ENCODE measurements around the gene HPN. TPM values are rescaled to one million over a fixed set of nuclear protein-coding genes. Genes with fewer than 3 reads are reported as not detected.

Gene HPN
- total and polyA plus RNA-seq, 10 donors = 0.86 to 4.3 (median 2.2) TPM

DNA sequence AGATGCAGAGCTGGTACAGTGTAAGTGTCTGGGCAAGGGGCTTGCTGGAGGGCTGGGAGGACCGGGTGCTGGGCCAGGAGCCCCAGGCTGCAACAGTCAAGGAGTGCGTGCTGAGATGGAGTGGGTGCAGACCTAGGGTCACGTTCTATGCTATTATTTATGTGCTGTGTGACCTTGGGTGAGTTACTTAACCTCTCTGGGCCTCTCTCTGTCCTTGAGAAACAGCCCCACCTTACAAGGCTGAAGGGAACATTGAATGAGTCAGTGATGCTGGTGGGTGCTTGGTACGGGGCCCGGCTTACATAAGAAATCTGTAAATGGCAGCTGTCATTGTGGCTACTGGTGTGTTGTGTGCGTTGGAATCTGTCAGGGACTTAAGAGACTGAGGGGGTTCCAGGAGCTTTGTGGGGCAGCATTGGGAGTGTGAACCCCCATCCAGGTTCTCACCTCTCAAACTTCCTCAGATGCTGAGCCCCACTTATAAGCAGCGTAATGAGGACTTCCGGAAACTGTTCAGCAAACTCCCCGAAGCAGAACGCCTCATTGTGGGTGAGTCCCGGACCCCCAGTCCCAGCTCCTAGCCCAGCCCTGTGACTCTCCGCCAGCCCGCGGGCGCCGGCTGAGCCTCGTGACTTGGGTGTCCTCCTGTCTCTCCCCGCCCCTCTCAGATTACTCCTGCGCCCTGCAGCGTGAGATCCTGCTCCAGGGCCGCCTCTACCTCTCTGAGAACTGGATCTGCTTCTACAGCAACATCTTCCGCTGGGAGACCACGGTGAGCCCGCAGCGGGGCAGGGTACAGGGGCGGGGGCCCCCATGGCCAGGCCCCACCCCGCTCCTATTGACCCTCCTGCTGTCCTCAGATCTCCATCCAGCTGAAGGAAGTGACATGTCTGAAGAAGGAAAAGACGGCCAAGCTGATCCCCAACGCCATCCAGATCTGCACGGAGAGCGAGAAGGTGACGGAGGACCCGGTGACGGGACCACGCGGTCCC, 31.8 kb upstream of the HPN start:
- no peak for DNase-seq
- Histone ChIP-seq H3K4me3 (peak overlapping the region in 1 of 8 donors; percentile 8), H3K4me1 (peaks cover 25 to 100% (median 74%) of the 10 kb centered on the region in 6 donors), H3K9me3 (no peaks in the 10 kb centered on the region), H3K27ac (peak overlapping the region in 7 of 8 donors; percentile 32 to 99 (median 75)), H3K27me3 (replicated peaks in 1 of 7) (no peaks in the 10 kb centered on the region), H3K36me3 (peaks cover 0 to 93% (median 45%) of the 10 kb centered on the region in 6 donors)
- WGBS, 5 donors = 88 to 93% (median 89%) methylated on average over 36 of the region's 36 CpGs
- no peak for TF ChIP-seq POLR2A (IDR thresholded peaks at IDR 0.05)
- TF ChIP-seq, protein P1, sequence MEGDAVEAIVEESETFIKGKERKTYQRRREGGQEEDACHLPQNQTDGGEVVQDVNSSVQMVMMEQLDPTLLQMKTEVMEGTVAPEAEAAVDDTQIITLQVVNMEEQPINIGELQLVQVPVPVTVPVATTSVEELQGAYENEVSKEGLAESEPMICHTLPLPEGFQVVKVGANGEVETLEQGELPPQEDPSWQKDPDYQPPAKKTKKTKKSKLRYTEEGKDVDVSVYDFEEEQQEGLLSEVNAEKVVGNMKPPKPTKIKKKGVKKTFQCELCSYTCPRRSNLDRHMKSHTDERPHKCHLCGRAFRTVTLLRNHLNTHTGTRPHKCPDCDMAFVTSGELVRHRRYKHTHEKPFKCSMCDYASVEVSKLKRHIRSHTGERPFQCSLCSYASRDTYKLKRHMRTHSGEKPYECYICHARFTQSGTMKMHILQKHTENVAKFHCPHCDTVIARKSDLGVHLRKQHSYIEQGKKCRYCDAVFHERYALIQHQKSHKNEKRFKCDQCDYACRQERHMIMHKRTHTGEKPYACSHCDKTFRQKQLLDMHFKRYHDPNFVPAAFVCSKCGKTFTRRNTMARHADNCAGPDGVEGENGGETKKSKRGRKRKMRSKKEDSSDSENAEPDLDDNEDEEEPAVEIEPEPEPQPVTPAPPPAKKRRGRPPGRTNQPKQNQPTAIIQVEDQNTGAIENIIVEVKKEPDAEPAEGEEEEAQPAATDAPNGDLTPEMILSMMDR (IDR thresholded peaks at IDR 0.05 in 8 of 11, conservative IDR thresholded peaks at IDR 0.05 in 3 of 11) = no peak
- peak in 2 of 3 donors; percentile 11 to 59 for TF ChIP-seq POLR2AphosphoS5 (IDR thresholded peaks at IDR 0.05)
- intact Hi-C loops (cut with DNase I; ENCODE audit: low total_unique reads) = no loop called here

DNA sequence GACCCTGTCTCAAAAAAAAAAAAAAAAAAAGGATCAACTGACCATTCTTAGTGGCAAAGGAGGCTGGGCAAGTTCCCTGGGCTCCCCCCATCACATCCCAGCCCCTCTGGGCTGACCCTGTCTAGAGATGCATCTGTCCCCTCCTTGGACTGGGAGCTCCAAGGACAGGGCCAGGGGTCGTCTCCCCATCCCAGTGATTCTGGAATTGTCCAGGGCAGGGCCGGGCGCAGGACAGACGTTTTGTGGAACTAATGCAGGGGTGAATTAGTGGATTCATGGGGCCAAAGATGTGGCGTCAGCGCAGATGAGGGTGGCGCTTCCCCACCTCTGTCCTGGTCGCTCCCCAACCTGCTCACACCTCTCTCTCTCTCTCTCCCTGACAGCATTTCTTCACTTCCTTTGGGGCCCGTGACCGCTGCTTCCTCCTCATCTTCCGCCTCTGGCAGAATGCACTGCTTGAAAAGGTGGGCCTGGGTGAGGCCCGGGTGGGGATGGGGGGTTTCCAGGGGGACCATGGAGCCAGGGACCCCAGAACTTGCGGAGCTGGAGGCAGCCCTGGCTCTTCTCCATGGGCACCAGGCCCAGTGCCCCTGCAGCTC, 30.3 kb upstream of the HPN start:
- peaks cover 28 to 100% (median 81%) of the 10 kb centered on the region in 6 donors for H3K4me1 ChIP-seq
- H3K27ac ChIP-seq = peak overlapping the region; percentile 44 to 99 (median 73)
- intact Hi-C loops (cut with DNase I; ENCODE audit: low total_unique reads) = no loop called here
- peak overlapping the region in 1 of 8 donors; percentile 47 for H3K4me3 ChIP-seq
- no peaks in the 10 kb centered on the region for H3K27me3 ChIP-seq (replicated peaks in 1 of 7)
- peak; percentile 87 for DNase-seq
- peaks cover 3 to 93% (median 51%) of the 10 kb centered on the region in 6 donors for H3K36me3 ChIP-seq
- TF ChIP-seq POLR2A (IDR thresholded peaks at IDR 0.05) (no peak), POLR2AphosphoS5 (IDR thresholded peaks at IDR 0.05) (peak; percentile 54 to 82 (median 62))
- TF ChIP-seq, protein P1 (IDR thresholded peaks at IDR 0.05 in 8 of 11, conservative IDR thresholded peaks at IDR 0.05 in 3 of 11) = no peak
- 38 to 71% (median 58%) methylated on average over 13 of the region's 13 CpGs for WGBS, 5 donors
- H3K9me3 ChIP-seq = no peaks in the 10 kb centered on the region

DNA sequence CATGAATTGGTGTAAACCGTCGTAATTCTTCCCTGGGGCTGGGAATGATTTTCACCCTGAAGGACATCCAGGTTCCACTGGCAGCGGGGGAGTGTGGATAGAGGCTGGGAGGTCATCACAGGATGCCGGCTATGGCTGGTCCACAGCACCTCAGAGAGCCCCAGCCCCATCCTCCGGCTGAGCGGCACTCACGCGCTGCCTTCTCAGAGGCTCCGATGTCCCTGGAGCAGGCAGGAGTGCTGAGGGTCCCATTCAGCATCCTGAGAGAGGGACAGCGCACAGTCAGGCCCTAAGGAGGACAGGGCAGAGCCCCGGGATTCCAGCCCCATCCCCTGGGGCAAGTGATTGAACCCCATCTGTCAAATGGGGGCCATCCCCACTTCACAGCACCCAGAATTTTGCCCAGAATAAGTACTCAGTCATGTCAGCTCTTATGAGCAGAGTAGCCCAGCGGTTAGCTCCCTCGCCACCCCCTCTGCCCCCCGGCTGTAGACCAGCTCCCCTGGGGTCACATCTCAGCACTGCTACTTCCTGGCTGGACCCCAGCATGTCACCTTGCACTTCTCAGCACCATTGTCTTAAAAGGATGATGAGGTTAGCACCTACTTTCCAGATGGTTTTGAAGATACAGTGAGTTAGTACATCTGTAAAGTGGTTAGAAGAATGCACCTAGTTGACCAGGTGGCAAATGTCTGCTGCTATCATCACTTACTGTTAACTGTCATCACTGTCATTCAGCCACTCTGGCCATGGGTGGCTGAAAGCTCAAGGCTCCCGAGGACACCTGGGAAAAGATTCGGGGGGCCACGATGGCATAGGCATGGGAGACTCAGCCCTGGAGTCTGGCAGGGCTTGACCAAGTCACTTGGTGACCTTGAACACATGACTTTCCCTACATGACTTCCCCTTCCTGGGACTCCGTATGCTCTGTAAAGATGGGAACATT, 29.5 kb upstream of the HPN start:
- DNase-seq = no peak
- WGBS, 5 donors = 75 to 85% (median 80%) methylated on average over 9 to 18 of the region's 18 CpGs
- Histone ChIP-seq H3K27me3 (replicated peaks in 1 of 7) (no peaks in the 10 kb centered on the region), H3K4me1 (peaks cover 28 to 100% (median 80%) of the 10 kb centered on the region in 6 donors), H3K27ac (peak overlapping the region; percentile 44 to 99 (median 73)), H3K36me3 (peaks cover 3 to 93% (median 56%) of the 10 kb centered on the region in 6 donors), H3K9me3 (no peaks in the 10 kb centered on the region), H3K4me3 (peak overlapping the region in 1 of 8 donors; percentile 47)
- TF ChIP-seq POLR2A (IDR thresholded peaks at IDR 0.05) = no peak
- TF ChIP-seq POLR2AphosphoS5 (IDR thresholded peaks at IDR 0.05) = peak in 1 of 3 donors; percentile 60
- intact Hi-C loops (cut with DNase I; ENCODE audit: low total_unique reads) = loop anchor here (2.0 kb wide), 1 partner anchor 39 kb away; no protein-coding TSS in a partner anchor
